Measurements from ENCODE around the gene CRAMP1.

CRAMP1 gene

GRCh38 chr16:1677942-1678499, 65.9 kb downstream of the CRAMP1 start, which contains the start of gene JPT2 (continued):
- TF ChIP-seq ZNF214 (tag by site-specific recombination; IDR thresholded peaks at IDR 0.05; ENCODE audit: borderline replicate concordance) (no peak), ZSCAN5A (tag by site-specific recombination; IDR thresholded peaks at IDR 0.05) (no peak), ZNF423 (tag by site-specific recombination; IDR thresholded peaks at IDR 0.05) (no peak), PRDM6 (tag by site-specific recombination; IDR thresholded peaks at IDR 0.05) (no peak), GFI1B (tag by site-specific recombination; IDR thresholded peaks at IDR 0.05) (no peak), ZBTB8A (tag by site-specific recombination; IDR thresholded peaks at IDR 0.05) (peak; percentile 97), IKZF3 (tag by site-specific recombination; IDR thresholded peaks at IDR 0.05) (no peak), ZNF558 (tag by site-specific recombination; IDR thresholded peaks at IDR 0.05) (no peak), ZNF354C (tag by site-specific recombination; IDR thresholded peaks at IDR 0.05; ENCODE audit: borderline replicate concordance, low read depth) (no peak), ZNF529 (tag by site-specific recombination; IDR thresholded peaks at IDR 0.05; ENCODE audit: insufficient replicate concordance) (no peak), ZNF596 (tag by site-specific recombination; IDR thresholded peaks at IDR 0.05) (0 out of 2 replicates have a peak, but pooled peaks have one; percentile 13), ZNF26 (tag by site-specific recombination; IDR thresholded peaks at IDR 0.05) (no peak), ZBTB20 (tag by site-specific recombination; IDR thresholded peaks at IDR 0.05) (no peak), ZFHX2 (tag by site-specific recombination; conservative IDR thresholded peaks at IDR 0.05) (peak; percentile 91), ZBTB44 (tag by site-specific recombination; IDR thresholded peaks at IDR 0.05) (no peak), ZNF777 (tag by site-specific recombination; IDR thresholded peaks at IDR 0.05; ENCODE audit: borderline replicate concordance) (no peak), SP3 (tag by site-specific recombination; IDR thresholded peaks at IDR 0.05) (peak; percentile 96), ZFP3 (tag by site-specific recombination; IDR thresholded peaks at IDR 0.05; ENCODE audit: low read depth) (no peak), ZNF747 (tag by site-specific recombination; IDR thresholded peaks at IDR 0.05) (no peak), ZNF785 (tag by site-specific recombination; IDR thresholded peaks at IDR 0.05) (no peak), ZBTB7A (tag by site-specific recombination; IDR thresholded peaks at IDR 0.05; ENCODE audit: low read depth) (no peak), ZNF639 (tag by site-specific recombination; IDR thresholded peaks at IDR 0.05) (no peak), ZNF248 (tag by site-specific recombination; IDR thresholded peaks at IDR 0.05) (no peak), ZBTB11 (tag by site-specific recombination; conservative IDR thresholded peaks at IDR 0.05; ENCODE audit: low read depth) (no peak), ZNF776 (tag by site-specific recombination; IDR thresholded peaks at IDR 0.05; ENCODE audit: borderline replicate concordance) (no peak), ZNF362 (tag by site-specific recombination; IDR thresholded peaks at IDR 0.05) (no peak), ZNF791 (tag by site-specific recombination; IDR thresholded peaks at IDR 0.05) (no peak), ZNF404 (tag by site-specific recombination; IDR thresholded peaks at IDR 0.05) (no peak)
